ENCODE data around the gene ACOX1.

GRCh38 chr17:75937652-75938051, 41.3 kb downstream of the ACOX1 start:
- TF ChIP-seq CTCF (IDR thresholded peaks at IDR 0.05): no peak
- TF ChIP-seq POLR2A (IDR thresholded peaks at IDR 0.05): no peak
